ENCODE data around the gene PLCG2.

DNA sequence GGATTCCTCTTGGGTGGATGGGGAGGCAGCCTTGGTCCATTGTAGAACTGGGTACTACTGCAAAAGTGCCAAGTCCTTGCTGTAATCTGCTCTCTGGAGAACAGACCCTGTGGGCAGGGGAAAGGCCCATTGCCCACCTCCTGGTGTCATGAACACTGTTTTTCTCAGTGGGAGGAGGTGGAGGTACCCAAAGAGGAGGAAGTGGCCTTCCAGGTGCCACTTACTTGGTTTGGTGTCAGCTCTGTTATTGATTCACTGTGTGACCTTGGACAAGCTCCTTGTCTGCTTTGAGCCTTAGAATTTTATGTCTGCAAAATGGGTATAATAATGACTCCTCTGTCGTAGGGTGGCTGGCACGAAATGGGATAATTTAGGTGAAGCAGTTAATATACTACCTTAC, 55.8 kb downstream of the PLCG2 start:
- TF ChIP-seq EZH2phosphoT487 (IDR thresholded peaks at IDR 0.05; ENCODE audit: insufficient read depth, low read depth): no peak
- TF ChIP-seq EZH2 (IDR thresholded peaks at IDR 0.05; ENCODE audit: insufficient read depth, poor library complexity, severe bottlenecking): no peak

Data from GM23248 (cell line).